Measurements from ENCODE around the gene FRMD3.

GRCh38 chr9:83505282-83505681 is 32.9 kb downstream of the FRMD3 start:
- TF ChIP-seq, protein P1, sequence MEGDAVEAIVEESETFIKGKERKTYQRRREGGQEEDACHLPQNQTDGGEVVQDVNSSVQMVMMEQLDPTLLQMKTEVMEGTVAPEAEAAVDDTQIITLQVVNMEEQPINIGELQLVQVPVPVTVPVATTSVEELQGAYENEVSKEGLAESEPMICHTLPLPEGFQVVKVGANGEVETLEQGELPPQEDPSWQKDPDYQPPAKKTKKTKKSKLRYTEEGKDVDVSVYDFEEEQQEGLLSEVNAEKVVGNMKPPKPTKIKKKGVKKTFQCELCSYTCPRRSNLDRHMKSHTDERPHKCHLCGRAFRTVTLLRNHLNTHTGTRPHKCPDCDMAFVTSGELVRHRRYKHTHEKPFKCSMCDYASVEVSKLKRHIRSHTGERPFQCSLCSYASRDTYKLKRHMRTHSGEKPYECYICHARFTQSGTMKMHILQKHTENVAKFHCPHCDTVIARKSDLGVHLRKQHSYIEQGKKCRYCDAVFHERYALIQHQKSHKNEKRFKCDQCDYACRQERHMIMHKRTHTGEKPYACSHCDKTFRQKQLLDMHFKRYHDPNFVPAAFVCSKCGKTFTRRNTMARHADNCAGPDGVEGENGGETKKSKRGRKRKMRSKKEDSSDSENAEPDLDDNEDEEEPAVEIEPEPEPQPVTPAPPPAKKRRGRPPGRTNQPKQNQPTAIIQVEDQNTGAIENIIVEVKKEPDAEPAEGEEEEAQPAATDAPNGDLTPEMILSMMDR (IDR thresholded peaks at IDR 0.05): no peak
- no peak for TF ChIP-seq POLR2A (IDR thresholded peaks at IDR 0.05)
